Measurements from ENCODE around the gene NTHL1. TPM values are rescaled to one million over a fixed set of nuclear protein-coding genes. Genes with fewer than 3 reads are reported as not detected.

Gene NTHL1
- total and polyA plus RNA-seq, 9 of the 15 experiments (the other 6 are each of a cell fraction or from before 2014, with no cell fraction given): 1.1 to 58.8 (median 17.6) TPM

DNA sequence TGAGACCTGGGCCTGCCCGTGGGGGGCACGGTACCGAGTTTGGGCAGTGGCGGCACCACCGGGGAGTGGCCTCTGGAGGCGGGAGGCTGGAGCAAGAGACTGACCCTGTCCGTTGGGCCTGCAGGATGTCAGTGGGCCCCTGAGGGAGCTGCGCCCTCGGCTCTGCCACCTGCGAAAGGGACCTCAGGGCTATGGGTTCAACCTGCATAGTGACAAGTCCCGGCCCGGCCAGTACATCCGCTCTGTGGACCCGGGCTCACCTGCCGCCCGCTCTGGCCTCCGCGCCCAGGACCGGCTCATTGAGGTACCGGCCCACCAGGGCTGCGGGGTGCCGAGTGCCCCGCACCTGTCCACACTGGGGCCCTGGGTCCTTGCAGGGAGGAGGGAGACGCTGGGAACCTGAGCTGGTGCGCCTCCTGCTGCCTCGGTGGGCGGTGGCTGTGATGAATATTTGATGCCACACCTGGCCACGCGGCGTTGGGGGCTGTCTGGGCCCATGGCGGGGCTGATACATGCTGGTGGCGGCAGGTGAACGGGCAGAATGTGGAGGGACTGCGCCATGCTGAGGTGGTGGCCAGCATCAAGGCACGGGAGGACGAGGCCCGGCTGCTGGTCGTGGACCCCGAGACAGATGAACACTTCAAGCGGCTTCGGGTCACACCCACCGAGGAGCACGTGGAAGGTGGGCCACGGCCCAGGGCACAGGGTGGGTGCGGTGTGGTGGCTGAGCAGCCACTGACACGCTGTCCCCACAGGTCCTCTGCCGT is 11.3 kb downstream of the NTHL1 start:
- no peak for DNase-seq (ENCODE audit: extremely low read depth in 1 of 4, low spot score in 3 of 4)
- TF ChIP-seq RBFOX2 (IDR thresholded peaks at IDR 0.05; ENCODE audit: low read depth, low read length) (peak; percentile 40; the same call in 1 of the 2 replicates), HNRNPL (IDR thresholded peaks at IDR 0.05; ENCODE audit: low read depth, low read length) (0 out of 2 replicates have a peak, but pooled peaks have one; percentile 17), ZNF76 (CRISPR knock-in tag; IDR thresholded peaks at IDR 0.05; ENCODE audit: borderline replicate concordance) (no peak), GATAD2B (IDR thresholded peaks at IDR 0.05; ENCODE audit: borderline replicate concordance) (no peak)
- Histone ChIP-seq H3K4me3 (no peak overlapping the region), H3K4me1 (replicated peaks in 1 of 2; ENCODE audit: control insufficient read depth in 2 of 2, insufficient read depth in 2 of 2, low read length in 2 of 2) (peaks cover 14 to 91% of the 10 kb centered on the region in 2 experiments), H3K9ac (ENCODE audit: insufficient read depth in 1 of 2, low read depth in 2 of 2, low read length in 2 of 2) (peak overlapping the region in 1 of 2 experiments; percentile 81; a peak in 2 of 4 replicates), H3K79me2 (ENCODE audit: control insufficient read depth, insufficient read depth, low read length) (peaks cover 8% of the 10 kb centered on the region; the same call in 1 of the 3 replicates), H3K4me2 (ENCODE audit: insufficient read depth, low read length) (no peak overlapping the region), H3K27me3 (ENCODE audit: control insufficient read depth in 2 of 2, insufficient read depth in 2 of 2, low read length in 2 of 2) (no peaks in the 10 kb centered on the region), H3K27ac (ENCODE audit: extremely low read depth, low read depth, low read length) (no peak overlapping the region), H4K20me1 (replicated peaks; ENCODE audit: control insufficient read depth, insufficient read depth, low read length) (no peaks in the 10 kb centered on the region), H2AFZ (ENCODE audit: low read depth, low read length) (no peak overlapping the region), H3K9me1 (ENCODE audit: control insufficient read depth, insufficient read depth, low read length) (no peaks in the 10 kb centered on the region), H3K9me3 (replicated peaks; ENCODE audit: control insufficient read depth, insufficient read depth, low read depth, low read length) (no peaks in the 10 kb centered on the region), H3K36me3 (ENCODE audit: control insufficient read depth, insufficient read depth, low read length) (peaks cover 16% of the 10 kb centered on the region; the same call in 1 of the 3 replicates)
- FAIRE-seq: no peak
- no peak for ATAC-seq
- no TSS peak for BruUV-seq (replicated peaks)
- in situ Hi-C loops (cut with MboI) (no loop called here), intact Hi-C loops (cut with micrococcal nuclease) (no loop called here)
- ChIA-PET CTCF (ENCODE audit: low intra/inter-chr PET ratio) (no interaction called here), POLR2A (interaction anchor here (1.1 kb wide), 1 partner anchor 19 kb away, joined by 3 read pairs; no protein-coding TSS in a partner anchor)
- 93% methylated on average over 28 of the region's 47 CpGs for WGBS (ENCODE audit: insufficient coverage, low coverage, missing lambda C conversion rate)

All from K562 (cell line).